Measurements from ENCODE around the gene LRP5.

- no peak for TF ChIP-seq POLR2A (IDR thresholded peaks at IDR 0.05; ENCODE audit: low read depth, low read length)
- TF ChIP-seq POLR2AphosphoS5 (IDR thresholded peaks at IDR 0.05; ENCODE audit: low read depth, low read length), result no peak
- TF ChIP-seq TAF1 (IDR thresholded peaks at IDR 0.05; ENCODE audit: borderline replicate concordance, low read depth, low read length), result no peak
Measured at GRCh38 chr11:68479390-68479789, 167.0 kb downstream of the LRP5 start.

Data from GM12892 (cell line).